ENCODE results near the gene OTOGL. TPM values are rescaled to one million over a fixed set of nuclear protein-coding genes. Genes with fewer than 3 reads are reported as not detected.

The OTOGL gene
- total and polyA plus RNA-seq, 7 donors = 0.03 to 0.30 (median 0.07) TPM; not detected in 2

- intact Hi-C loops (cut with DNase I) = no loop called here
- WGBS, 3 donors = 32 to 35% (median 35%) methylated on average over 1 of the region's 1 CpG
- H3K36me3 ChIP-seq (ENCODE audit: insufficient read depth in 1 of 2, low read depth in 1 of 2) = no peaks in the 10 kb centered on the region
- no peak for ATAC-seq
- no peaks in the 10 kb centered on the region for H3K9me3 ChIP-seq
- no peak for DNase-seq
- H3K27ac ChIP-seq = no peak overlapping the region
- no peaks in the 10 kb centered on the region for H3K4me1 ChIP-seq
- no peaks in the 10 kb centered on the region for H3K27me3 ChIP-seq (ENCODE audit: insufficient read depth in 3 of 3, low read length in 2 of 3)
- TF ChIP-seq CTCF (IDR thresholded peaks at IDR 0.05) = no peak
- H3K4me3 ChIP-seq = no peak overlapping the region
These were observed 253.1 kb downstream of the OTOGL start for GRCh38 chr12:80352474-80352873.

- 87 to 90% (median 89%) methylated on average over 2 of the region's 2 CpGs for WGBS, 3 donors
- no peaks in the 10 kb centered on the region for H3K4me1 ChIP-seq
- no peaks in the 10 kb centered on the region for H3K27me3 ChIP-seq (ENCODE audit: insufficient read depth in 3 of 3, low read length in 2 of 3)
- no peaks in the 10 kb centered on the region for H3K36me3 ChIP-seq (ENCODE audit: insufficient read depth in 1 of 2, low read depth in 1 of 2)
- no peaks in the 10 kb centered on the region for H3K9me3 ChIP-seq
- no peak overlapping the region for H3K4me3 ChIP-seq
- no peak for DNase-seq
- no peak for ATAC-seq
- H3K27ac ChIP-seq = no peak overlapping the region
- no peak for TF ChIP-seq CTCF (IDR thresholded peaks at IDR 0.05)
- intact Hi-C loops (cut with DNase I) = no loop called here
These were observed 253.9 kb downstream of the OTOGL start for GRCh38 chr12:80353254-80353653.

DNA sequence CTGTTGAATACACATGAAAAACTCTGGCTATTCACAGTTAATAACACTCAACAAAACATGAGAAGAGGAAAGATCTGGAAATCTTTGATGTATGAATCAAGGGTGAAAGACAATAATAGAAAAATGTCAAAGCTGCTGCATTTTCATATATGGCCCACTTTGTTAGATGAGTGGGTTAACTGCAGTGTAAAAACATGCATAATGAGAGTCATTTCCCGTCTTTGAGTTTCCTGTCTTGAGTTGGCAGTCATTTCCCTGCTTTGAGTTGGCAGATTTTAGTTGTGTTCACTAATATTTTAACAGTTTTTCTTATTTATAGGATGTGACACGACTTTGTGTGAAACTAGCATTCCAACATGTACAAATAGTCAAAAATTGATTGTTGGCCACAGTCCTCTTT, 256.8 kb downstream of the OTOGL start:
- no peak for TF ChIP-seq CTCF (IDR thresholded peaks at IDR 0.05)
- no peaks in the 10 kb centered on the region for H3K9me3 ChIP-seq
- H3K27ac ChIP-seq = no peak overlapping the region
- no peak overlapping the region for H3K4me3 ChIP-seq
- H3K36me3 ChIP-seq (ENCODE audit: insufficient read depth in 1 of 2, low read depth in 1 of 2) = no peaks in the 10 kb centered on the region
- intact Hi-C loops (cut with DNase I) = no loop called here
- 29 to 47% (median 39%) methylated on average over 2 of the region's 2 CpGs for WGBS, 3 donors
- DNase-seq (no peak), ATAC-seq (no peak)
- H3K27me3 ChIP-seq (ENCODE audit: insufficient read depth in 3 of 3, low read length in 2 of 3) = no peaks in the 10 kb centered on the region
- no peaks in the 10 kb centered on the region for H3K4me1 ChIP-seq

- H3K9me3 ChIP-seq = no peaks in the 10 kb centered on the region
- H3K27ac ChIP-seq = no peak overlapping the region
- no peaks in the 10 kb centered on the region for H3K36me3 ChIP-seq (ENCODE audit: insufficient read depth in 1 of 2, low read depth in 1 of 2)
- H3K27me3 ChIP-seq (ENCODE audit: insufficient read depth in 3 of 3, low read length in 2 of 3) = no peaks in the 10 kb centered on the region
- DNase-seq (no peak), ATAC-seq (no peak)
- H3K4me3 ChIP-seq = no peak overlapping the region
- H3K4me1 ChIP-seq = no peaks in the 10 kb centered on the region
- intact Hi-C loops (cut with DNase I) = no loop called here
- TF ChIP-seq CTCF (IDR thresholded peaks at IDR 0.05) = no peak
These were observed 260.4 kb downstream of the OTOGL start for GRCh38 chr12:80359703-80360102.

- 89 to 93% (median 92%) methylated on average over 3 of the region's 3 CpGs for WGBS, 3 donors
- TF ChIP-seq CTCF (IDR thresholded peaks at IDR 0.05) = no peak
- Histone ChIP-seq H3K27ac (no peak overlapping the region), H3K4me3 (no peak overlapping the region), H3K9me3 (no peaks in the 10 kb centered on the region), H3K36me3 (ENCODE audit: insufficient read depth in 1 of 2, low read depth in 1 of 2) (no peaks in the 10 kb centered on the region), H3K4me1 (no peaks in the 10 kb centered on the region), H3K27me3 (ENCODE audit: insufficient read depth in 3 of 3, low read length in 2 of 3) (no peaks in the 10 kb centered on the region)
- DNase-seq (no peak), ATAC-seq (no peak)
- intact Hi-C loops (cut with DNase I) = no loop called here
These were observed 264.7 kb downstream of the OTOGL start for GRCh38 chr12:80364056-80364455.

Measured in psoas muscle (tissue), 8 donors.